ENCODE data around the gene TAF3. TPM values are rescaled to one million over a fixed set of nuclear protein-coding genes. Genes with fewer than 3 reads are reported as not detected.

TAF3 gene
- total RNA-seq, 1 donor from 2014 or later: 11.8 TPM

- H3K36me3 Mint-ChIP-seq (ENCODE audit: low read depth): peaks cover 2% of the 10 kb centered on the region
- H3K4me1 Mint-ChIP-seq: peaks cover 18% of the 10 kb centered on the region
- no peaks in the 10 kb centered on the region for H3K9me3 Mint-ChIP-seq
- TF ChIP-seq CTCF (conservative IDR thresholded peaks at IDR 0.05): no peak
- H3K27ac Mint-ChIP-seq (ENCODE audit: unreplicated experiment): no peak overlapping the region
- no peak overlapping the region for H3K4me3 Mint-ChIP-seq
- H3K27me3 Mint-ChIP-seq (ENCODE audit: low read depth): peaks cover 96% of the 10 kb centered on the region
- DNase-seq (ENCODE audit: low read depth, low spot score): no peak
Observed at GRCh38 chr10:8049045-8049864, 230.9 kb downstream of the TAF3 start.

GRCh38 chr10:8049865-8050555, 231.7 kb downstream of the TAF3 start:
- TF ChIP-seq CTCF (conservative IDR thresholded peaks at IDR 0.05): no peak
- Mint-ChIP-seq H3K27me3 (ENCODE audit: low read depth) (peaks cover 94% of the 10 kb centered on the region), H3K27ac (ENCODE audit: unreplicated experiment) (no peak overlapping the region), H3K9me3 (no peaks in the 10 kb centered on the region), H3K4me3 (no peak overlapping the region), H3K4me1 (peaks cover 22% of the 10 kb centered on the region), H3K36me3 (ENCODE audit: low read depth) (peaks cover 2% of the 10 kb centered on the region)
- no peak for DNase-seq (ENCODE audit: low read depth, low spot score)

- DNase-seq (ENCODE audit: low read depth, low spot score): no peak
- TF ChIP-seq CTCF (conservative IDR thresholded peaks at IDR 0.05): no peak
- H3K4me3 Mint-ChIP-seq: no peak overlapping the region
- H3K36me3 Mint-ChIP-seq (ENCODE audit: low read depth): peaks cover 2% of the 10 kb centered on the region
- no peak overlapping the region for H3K27ac Mint-ChIP-seq (ENCODE audit: unreplicated experiment)
- H3K9me3 Mint-ChIP-seq: no peaks in the 10 kb centered on the region
- peaks cover 16% of the 10 kb centered on the region for H3K4me1 Mint-ChIP-seq
- peaks cover 94% of the 10 kb centered on the region for H3K27me3 Mint-ChIP-seq (ENCODE audit: low read depth)
Observed at GRCh38 chr10:8050556-8051108, 232.3 kb downstream of the TAF3 start.

- H3K36me3 Mint-ChIP-seq (ENCODE audit: low read depth): peaks cover 2% of the 10 kb centered on the region
- H3K27me3 Mint-ChIP-seq (ENCODE audit: low read depth): peaks cover 94% of the 10 kb centered on the region
- peaks cover 16% of the 10 kb centered on the region for H3K4me1 Mint-ChIP-seq
- H3K27ac Mint-ChIP-seq (ENCODE audit: unreplicated experiment): no peak overlapping the region
- no peak for TF ChIP-seq CTCF (conservative IDR thresholded peaks at IDR 0.05)
- no peak overlapping the region for H3K4me3 Mint-ChIP-seq
- DNase-seq (ENCODE audit: low read depth, low spot score): no peak
- no peaks in the 10 kb centered on the region for H3K9me3 Mint-ChIP-seq
Observed at GRCh38 chr10:8051109-8051821, 233.0 kb downstream of the TAF3 start.

- H3K9me3 Mint-ChIP-seq: no peaks in the 10 kb centered on the region
- peaks cover 2% of the 10 kb centered on the region for H3K36me3 Mint-ChIP-seq (ENCODE audit: low read depth)
- peaks cover 94% of the 10 kb centered on the region for H3K27me3 Mint-ChIP-seq (ENCODE audit: low read depth)
- TF ChIP-seq CTCF (conservative IDR thresholded peaks at IDR 0.05): no peak
- peak overlapping the region; percentile 44 for H3K4me3 Mint-ChIP-seq
- DNase-seq (ENCODE audit: low read depth, low spot score): no peak
- H3K27ac Mint-ChIP-seq (ENCODE audit: unreplicated experiment): no peak overlapping the region
- H3K4me1 Mint-ChIP-seq: peaks cover 16% of the 10 kb centered on the region
Observed at GRCh38 chr10:8051851-8052257, 233.5 kb downstream of the TAF3 start.
